Measurements from ENCODE around the gene OR8B3.
"Not testable (repeated sequence)": the region's sequence is repeated elsewhere in the genome, so short reads cannot be mapped to it uniquely, and the experiment has no call there.

The OR8B3 gene

GRCh38 chr11:124415356-124415923 is 16.6 kb upstream of the OR8B3 start:
- Histone ChIP-seq H3K27me3 (ENCODE audit: control insufficient read depth, insufficient read depth, low read length) (no peaks in the 10 kb centered on the region), H3K4me1 (ENCODE audit: control insufficient read depth, low read depth, low read length) (no peaks in the 10 kb centered on the region), H3K9ac (ENCODE audit: low read length) (no peak overlapping the region), H3K4me3 (ENCODE audit: low read length) (no peak overlapping the region), H3K36me3 (ENCODE audit: control insufficient read depth, low read depth, low read length) (no peaks in the 10 kb centered on the region), H3K9me3 (ENCODE audit: control insufficient read depth, low read depth, low read length) (no peaks in the 10 kb centered on the region), H3K27ac (ENCODE audit: low read length) (no peak overlapping the region)

GRCh38 chr11:124409906-124410305 is 11.1 kb upstream of the OR8B3 start:
- H3K27me3 ChIP-seq (ENCODE audit: control insufficient read depth, insufficient read depth, low read length): no peaks in the 10 kb centered on the region

GRCh38 chr11:124405581-124405980 is 6.8 kb upstream of the OR8B3 start:
- H3K9ac ChIP-seq (ENCODE audit: low read length): no peak overlapping the region
- H3K4me3 ChIP-seq (ENCODE audit: low read length): no peak overlapping the region
- H3K4me1 ChIP-seq (ENCODE audit: control insufficient read depth, low read depth, low read length): no peaks in the 10 kb centered on the region
- H3K27me3 ChIP-seq (ENCODE audit: control insufficient read depth, insufficient read depth, low read length): no peaks in the 10 kb centered on the region
- H3K27ac ChIP-seq (ENCODE audit: low read length): no peak overlapping the region
- no peaks in the 10 kb centered on the region for H3K9me3 ChIP-seq (ENCODE audit: control insufficient read depth, low read depth, low read length)
- no peaks in the 10 kb centered on the region for H3K36me3 ChIP-seq (ENCODE audit: control insufficient read depth, low read depth, low read length)

More at GRCh38 chr11:124409906-124410305, 11.1 kb upstream of the OR8B3 start:
- Histone ChIP-seq H3K4me1 (ENCODE audit: control insufficient read depth, low read depth, low read length) (no peaks in the 10 kb centered on the region), H3K9ac (ENCODE audit: low read length) (no peak overlapping the region), H3K4me3 (ENCODE audit: low read length) (no peak overlapping the region), H3K9me3 (ENCODE audit: control insufficient read depth, low read depth, low read length) (no peaks in the 10 kb centered on the region), H3K27ac (ENCODE audit: low read length) (no peak overlapping the region), H3K36me3 (ENCODE audit: control insufficient read depth, low read depth, low read length) (no peaks in the 10 kb centered on the region)

GRCh38 chr11:124403186-124403585 is 4.4 kb upstream of the OR8B3 start:
- H3K4me1 ChIP-seq (ENCODE audit: control insufficient read depth, low read depth, low read length); H3K4me3 ChIP-seq (ENCODE audit: low read length); H3K36me3 ChIP-seq (ENCODE audit: control insufficient read depth, low read depth, low read length); H3K9ac ChIP-seq (ENCODE audit: low read length); H3K27me3 ChIP-seq (ENCODE audit: control insufficient read depth, insufficient read depth, low read length); H3K27ac ChIP-seq (ENCODE audit: low read length); H3K9me3 ChIP-seq (ENCODE audit: control insufficient read depth, low read depth, low read length): not testable (repeated sequence)

- no peaks in the 10 kb centered on the region for H3K4me1 ChIP-seq (ENCODE audit: control insufficient read depth, low read depth, low read length)
- H3K9ac ChIP-seq (ENCODE audit: low read length): no peak overlapping the region
- no peaks in the 10 kb centered on the region for H3K36me3 ChIP-seq (ENCODE audit: control insufficient read depth, low read depth, low read length)
- no peaks in the 10 kb centered on the region for H3K27me3 ChIP-seq (ENCODE audit: control insufficient read depth, insufficient read depth, low read length)
- no peaks in the 10 kb centered on the region for H3K9me3 ChIP-seq (ENCODE audit: control insufficient read depth, low read depth, low read length)
- no peak overlapping the region for H3K4me3 ChIP-seq (ENCODE audit: low read length)
- H3K27ac ChIP-seq (ENCODE audit: low read length): no peak overlapping the region
These were observed 3.6 kb upstream of the OR8B3 start for GRCh38 chr11:124402326-124402922.

- H3K27ac ChIP-seq (ENCODE audit: low read length); H3K9ac ChIP-seq (ENCODE audit: low read length); H3K36me3 ChIP-seq (ENCODE audit: control insufficient read depth, low read depth, low read length); H3K4me1 ChIP-seq (ENCODE audit: control insufficient read depth, low read depth, low read length); H3K27me3 ChIP-seq (ENCODE audit: control insufficient read depth, insufficient read depth, low read length); H3K4me3 ChIP-seq (ENCODE audit: low read length); H3K9me3 ChIP-seq (ENCODE audit: control insufficient read depth, low read depth, low read length): not testable (repeated sequence)
These were observed 2.0 kb downstream of the OR8B3 start for GRCh38 chr11:124396847-124397246.

- Histone ChIP-seq H3K4me1 (ENCODE audit: control insufficient read depth, low read depth, low read length) (no peaks in the 10 kb centered on the region), H3K9me3 (ENCODE audit: control insufficient read depth, low read depth, low read length) (no peaks in the 10 kb centered on the region), H3K27me3 (ENCODE audit: control insufficient read depth, insufficient read depth, low read length) (no peaks in the 10 kb centered on the region), H3K36me3 (ENCODE audit: control insufficient read depth, low read depth, low read length) (no peaks in the 10 kb centered on the region), H3K9ac (ENCODE audit: low read length) (no peak overlapping the region), H3K4me3 (ENCODE audit: low read length) (no peak overlapping the region), H3K27ac (ENCODE audit: low read length) (no peak overlapping the region)
These were observed 4.4 kb downstream of the OR8B3 start for GRCh38 chr11:124394408-124394807.

GRCh38 chr11:124384399-124384798 is 14.4 kb downstream of the OR8B3 start, which contains the start of gene OR8B2:
Gene OR8B2 (minus strand): TSS chr11:124384499. CDS start chr11:124383343, 1,156 bp downstream.
- no peaks in the 10 kb centered on the region for H3K36me3 ChIP-seq (ENCODE audit: control insufficient read depth, low read depth, low read length)
- no peak within 1 kb of the TSS for H3K9ac ChIP-seq (ENCODE audit: low read length)
- H3K4me1 ChIP-seq (ENCODE audit: control insufficient read depth, low read depth, low read length): no peaks in the 10 kb centered on the region
- no peak within 1 kb of the TSS for H3K27ac ChIP-seq (ENCODE audit: low read length)
- H3K9me3 ChIP-seq (ENCODE audit: control insufficient read depth, low read depth, low read length): no peaks in the 10 kb centered on the region
- no peaks in the 10 kb centered on the region for H3K27me3 ChIP-seq (ENCODE audit: control insufficient read depth, insufficient read depth, low read length)
- no peak within 1 kb of the TSS for H3K4me3 ChIP-seq (ENCODE audit: low read length)

- not testable (repeated sequence) for H3K27me3 ChIP-seq (ENCODE audit: control insufficient read depth, insufficient read depth, low read length); H3K4me1 ChIP-seq (ENCODE audit: control insufficient read depth, low read depth, low read length); H3K36me3 ChIP-seq (ENCODE audit: control insufficient read depth, low read depth, low read length); H3K9me3 ChIP-seq (ENCODE audit: control insufficient read depth, low read depth, low read length); H3K4me3 ChIP-seq (ENCODE audit: low read length); H3K9ac ChIP-seq (ENCODE audit: low read length); H3K27ac ChIP-seq (ENCODE audit: low read length)
These were observed 16.0 kb downstream of the OR8B3 start for GRCh38 chr11:124382857-124383256.

- Histone ChIP-seq H3K36me3 (ENCODE audit: control insufficient read depth, low read depth, low read length) (no peaks in the 10 kb centered on the region), H3K9me3 (ENCODE audit: control insufficient read depth, low read depth, low read length) (no peaks in the 10 kb centered on the region), H3K27me3 (ENCODE audit: control insufficient read depth, insufficient read depth, low read length) (no peaks in the 10 kb centered on the region), H3K4me3 (ENCODE audit: low read length) (no peak overlapping the region), H3K4me1 (ENCODE audit: control insufficient read depth, low read depth, low read length) (no peaks in the 10 kb centered on the region), H3K27ac (ENCODE audit: low read length) (no peak overlapping the region), H3K9ac (ENCODE audit: low read length) (no peak overlapping the region)
These were observed 18.2 kb downstream of the OR8B3 start for GRCh38 chr11:124380585-124380984.

- Histone ChIP-seq H3K36me3 (ENCODE audit: control insufficient read depth, low read depth, low read length) (no peaks in the 10 kb centered on the region), H3K4me1 (ENCODE audit: control insufficient read depth, low read depth, low read length) (no peaks in the 10 kb centered on the region), H3K9me3 (ENCODE audit: control insufficient read depth, low read depth, low read length) (no peaks in the 10 kb centered on the region), H3K4me3 (ENCODE audit: low read length) (no peak overlapping the region), H3K9ac (ENCODE audit: low read length) (no peak overlapping the region), H3K27ac (ENCODE audit: low read length) (no peak overlapping the region), H3K27me3 (ENCODE audit: control insufficient read depth, insufficient read depth, low read length) (no peaks in the 10 kb centered on the region)
These were observed 22.5 kb downstream of the OR8B3 start for GRCh38 chr11:124376280-124376679.

GRCh38 chr11:124359566-124359965 is 39.3 kb downstream of the OR8B3 start:
- H3K27me3 ChIP-seq (ENCODE audit: control insufficient read depth, insufficient read depth, low read length): no peaks in the 10 kb centered on the region

More at GRCh38 chr11:124359566-124359965, 39.3 kb downstream of the OR8B3 start:
- Histone ChIP-seq H3K4me3 (ENCODE audit: low read length) (no peak overlapping the region), H3K36me3 (ENCODE audit: control insufficient read depth, low read depth, low read length) (no peaks in the 10 kb centered on the region), H3K4me1 (ENCODE audit: control insufficient read depth, low read depth, low read length) (no peaks in the 10 kb centered on the region), H3K9me3 (ENCODE audit: control insufficient read depth, low read depth, low read length) (no peaks in the 10 kb centered on the region), H3K27ac (ENCODE audit: low read length) (no peak overlapping the region), H3K9ac (ENCODE audit: low read length) (no peak overlapping the region)
